Suprapubic skin (tissue), 4 donors: ENCODE measurements around the gene AIFM1. TPM values are rescaled to one million over a fixed set of nuclear protein-coding genes. Genes with fewer than 3 reads are reported as not detected.

ENCODE experiments used
- DNase-seq, 2 donors: peaks; one replicate each; pipeline ENCODE4 v3.0.0-alpha.2; 2019; ENCODE audit warnings: low spot score in 2 of 2
- H3K27ac ChIP-seq: fragments of 200-600 bp; sonication (generic); one replicate; pipeline ENCODE4 v1.5.1; 2019
- H3K27me3 ChIP-seq: fragments of 200-600 bp; sonication (generic); one replicate; pipeline ENCODE4 v1.5.1; 2019
- H3K36me3 ChIP-seq: fragments of 200-600 bp; sonication (generic); one replicate; pipeline ENCODE4 v1.5.1; 2019
- H3K4me1 ChIP-seq: fragments of 200-600 bp; sonication (generic); one replicate; pipeline ENCODE4 v1.5.1; 2019
- H3K4me3 ChIP-seq: fragments of 200-600 bp; sonication (generic); one replicate; pipeline ENCODE4 v1.5.1; 2019; ENCODE audit warnings: mild to moderate bottlenecking
- H3K9me3 ChIP-seq: fragments of 200-600 bp; sonication (generic); one replicate; pipeline ENCODE4 v1.5.1; 2019
- CTCF ChIP-seq, 2 donors: fragments of 200-600 bp in 1 of 2; fragments of 450-650 bp in 1 of 2; sonication (generic) in 1 of 2; IDR thresholded peaks; one replicate each; pipeline ENCODE4 v1.5.1; 2016 to 2019; ENCODE audit warnings: antibody characterized with exemption in 2 of 2, mild to moderate bottlenecking in 1 of 2, moderate library complexity in 1 of 2
- EP300 ChIP-seq: sonication (generic); formaldehyde crosslinking; IDR thresholded peaks from one replicate; pipeline ENCODE4 v1.6.1; 2017; ENCODE audit warnings: antibody characterized with exemption
- POLR2A ChIP-seq, 2 donors: fragments of 450-650 bp; IDR thresholded peaks; one replicate each; pipeline ENCODE4 v1.6.1; 2017; ENCODE audit warnings: antibody characterized with exemption in 2 of 2, mild to moderate bottlenecking in 2 of 2, moderate library complexity in 2 of 2
- POLR2AphosphoS5 ChIP-seq, 3 donors: sonication (generic); formaldehyde crosslinking; IDR thresholded peaks; one replicate each; pipeline ENCODE4 v1.6.1; 2017; ENCODE audit warnings: antibody characterized with exemption in 3 of 3
- WGBS: methylation state at CpG from one replicate; pipeline ENCODE4 v1.1.5; 2018; 5-methylcytosine and 5-hydroxymethylcytosine counted together
- total RNA-seq, 4 donors: library from RNA; depleted of rRNA; stranded (reverse); fragments of >200 nt; gene quantifications; one replicate each; pipeline ENCODE4 v1.1.0, GENCODE V29; 2016

AIFM1 gene
- total RNA-seq, 4 donors from 2014 or later: 7.6 to 11.9 (median 9.3) TPM

DNA sequence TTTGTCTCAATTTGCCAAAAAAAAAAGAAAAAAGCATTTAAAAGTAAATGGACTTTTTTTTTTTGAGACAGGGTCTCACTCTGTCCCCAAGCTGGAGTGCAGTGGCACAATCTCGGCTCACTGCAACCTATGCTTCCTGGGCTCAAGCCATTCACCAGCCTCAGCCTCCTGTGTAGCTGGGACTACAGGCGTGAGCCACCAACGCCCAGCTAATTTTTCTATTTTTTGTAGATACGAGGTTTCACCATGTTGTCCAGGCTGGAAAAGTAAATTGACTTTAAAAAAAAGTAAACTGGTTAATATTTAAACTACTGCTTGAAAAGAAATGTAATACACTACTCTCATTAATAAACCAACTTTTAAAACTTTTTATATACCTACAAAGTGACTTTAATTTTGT lies 5.9 kb downstream of the AIFM1 start:
- no peak overlapping the region for H3K27ac ChIP-seq
- peaks cover 6% of the 10 kb centered on the region for H3K4me1 ChIP-seq
- H3K4me3 ChIP-seq: no peak overlapping the region
- 77% methylated on average over 4 of the region's 4 CpGs for WGBS
- H3K36me3 ChIP-seq: no peaks in the 10 kb centered on the region
- no peaks in the 10 kb centered on the region for H3K9me3 ChIP-seq
- DNase-seq: no peak
- H3K27me3 ChIP-seq: no peaks in the 10 kb centered on the region
- TF ChIP-seq POLR2A (IDR thresholded peaks at IDR 0.05) (no peak), CTCF (IDR thresholded peaks at IDR 0.05) (no peak), EP300 (no peak), POLR2AphosphoS5 (IDR thresholded peaks at IDR 0.05) (no peak)

- no peaks in the 10 kb centered on the region for H3K36me3 ChIP-seq
- H3K9me3 ChIP-seq: no peaks in the 10 kb centered on the region
- 73% methylated on average over 2 of the region's 2 CpGs for WGBS
- no peaks in the 10 kb centered on the region for H3K4me1 ChIP-seq
- H3K27ac ChIP-seq: no peak overlapping the region
- no peaks in the 10 kb centered on the region for H3K27me3 ChIP-seq
- H3K4me3 ChIP-seq: no peak overlapping the region
- TF ChIP-seq POLR2A (IDR thresholded peaks at IDR 0.05) (no peak), POLR2AphosphoS5 (IDR thresholded peaks at IDR 0.05) (no peak), CTCF (IDR thresholded peaks at IDR 0.05) (no peak), EP300 (no peak)
- no peak for DNase-seq
Measured at GRCh38 chrX:130158311-130158710, 7.3 kb downstream of the AIFM1 start.

GRCh38 chrX:130155564-130155963 lies 10.1 kb downstream of the AIFM1 start:
- Histone ChIP-seq H3K9me3 (no peaks in the 10 kb centered on the region), H3K27me3 (no peaks in the 10 kb centered on the region), H3K4me3 (no peak overlapping the region), H3K4me1 (no peaks in the 10 kb centered on the region), H3K36me3 (no peaks in the 10 kb centered on the region), H3K27ac (no peak overlapping the region)
- DNase-seq: no peak
- no peak for TF ChIP-seq EP300
- no peak for TF ChIP-seq POLR2AphosphoS5 (IDR thresholded peaks at IDR 0.05)
- TF ChIP-seq CTCF (IDR thresholded peaks at IDR 0.05): no peak
- TF ChIP-seq POLR2A (IDR thresholded peaks at IDR 0.05): no peak
- WGBS: 44% methylated on average over 2 of the region's 2 CpGs

GRCh38 chrX:130147631-130148030 lies 18.0 kb downstream of the AIFM1 start:
- no peaks in the 10 kb centered on the region for H3K9me3 ChIP-seq
- no peaks in the 10 kb centered on the region for H3K27me3 ChIP-seq
- H3K4me3 ChIP-seq: no peak overlapping the region
- H3K27ac ChIP-seq: no peak overlapping the region
- TF ChIP-seq CTCF (IDR thresholded peaks at IDR 0.05) (no peak), EP300 (no peak), POLR2A (IDR thresholded peaks at IDR 0.05) (no peak), POLR2AphosphoS5 (IDR thresholded peaks at IDR 0.05) (no peak)
- DNase-seq: no peak
- peaks cover 14% of the 10 kb centered on the region for H3K36me3 ChIP-seq
- no peaks in the 10 kb centered on the region for H3K4me1 ChIP-seq
- 73% methylated on average over 5 of the region's 5 CpGs for WGBS

DNA sequence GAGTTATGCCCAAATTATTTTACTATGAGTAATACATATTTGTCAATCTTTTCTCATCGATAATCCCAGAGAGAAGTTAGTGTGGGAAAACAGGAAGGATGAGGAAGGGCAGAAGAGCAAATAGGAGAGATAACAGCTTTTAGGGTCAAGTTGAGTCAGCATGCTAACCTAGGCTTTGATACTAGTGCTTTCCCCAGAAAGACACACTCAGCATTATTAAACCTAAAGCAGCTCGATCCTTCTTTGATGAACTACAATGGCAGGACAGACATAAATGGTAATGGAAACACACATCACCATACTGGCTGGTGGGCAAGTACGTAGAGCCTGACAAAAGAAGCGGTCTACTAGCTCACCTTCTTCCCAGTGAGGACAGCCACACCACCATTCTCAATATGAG lies 20.5 kb downstream of the AIFM1 start:
- no peaks in the 10 kb centered on the region for H3K4me1 ChIP-seq
- peaks cover 17% of the 10 kb centered on the region for H3K36me3 ChIP-seq
- DNase-seq: no peak
- 85% methylated on average over 4 of the region's 4 CpGs for WGBS
- no peak overlapping the region for H3K4me3 ChIP-seq
- no peaks in the 10 kb centered on the region for H3K9me3 ChIP-seq
- H3K27ac ChIP-seq: no peak overlapping the region
- no peaks in the 10 kb centered on the region for H3K27me3 ChIP-seq
- TF ChIP-seq EP300: no peak
- no peak for TF ChIP-seq CTCF (IDR thresholded peaks at IDR 0.05)
- TF ChIP-seq POLR2AphosphoS5 (IDR thresholded peaks at IDR 0.05): no peak
- TF ChIP-seq POLR2A (IDR thresholded peaks at IDR 0.05): no peak
